B cell (primary cell): ENCODE data around the gene ATP2B3. TPM values are rescaled to one million over a fixed set of nuclear protein-coding genes. Genes with fewer than 3 reads are reported as not detected.

Experiments
- ATAC-seq: fragments of 200-7000 bp; cut with Tn5 transposase; one replicate; pipeline ENCODE4 v1.10.0; 2021; ENCODE audit warnings: low read depth, mild to moderate bottlenecking, moderate number of reproducible peaks, moderate library complexity
- CTCF ChIA-PET: fragments of 350-600 bp; sonication (Branson Sonifier 250); formaldehyde crosslinking; loops from one replicate; lab custom pipeline; 2021; ENCODE audit warnings: antibody characterized with exemption, inconsistent platforms; lab: Charles Lee
- POLR2A ChIA-PET: fragments of 350-600 bp; sonication (Branson Sonifier 250); formaldehyde crosslinking; loops from one replicate; lab custom pipeline; 2021; ENCODE audit warnings: antibody characterized with exemption; lab: Charles Lee
- DNase-seq: peaks from one replicate; pipeline ENCODE4 v3.0.0; 2013
- H2AFZ ChIP-seq: 2 replicates; pipeline ENCODE4 v1.6.1; 2012; ENCODE audit warnings: mild to moderate bottlenecking, low read depth, low read length; ENCODE audit not compliant: insufficient read depth, poor library complexity, severe bottlenecking
- H3K27ac ChIP-seq, 2 donors: 1 replicate in 1 of 2; 2 replicates in 1 of 2; pipeline ENCODE4 v1.5.1; 2012 to 2013; ENCODE audit warnings: low read length in 2 of 2, mild to moderate bottlenecking in 2 of 2, moderate library complexity in 1 of 2
- H3K27me3 ChIP-seq, 4 experiments: fragments of 200-600 bp in 1 of 4; sonication (generic) in 1 of 4; replicated peaks in 1 of 4; 1 replicate in 2 of 4; 2 replicates in 2 of 4; pipeline versions ENCODE4 v1.6.1 to v1.7.0; 2013 to 2016; ENCODE audit warnings: low read length in 3 of 4, mild to moderate bottlenecking in 2 of 4, mixed read lengths in 1 of 4, moderate library complexity in 1 of 4; ENCODE audit not compliant: insufficient read depth in 4 of 4, control insufficient read depth in 3 of 4; ENCODE audit errors: control extremely low read depth in 1 of 4
- H3K36me3 ChIP-seq, 2 experiments: replicated peaks in 1 of 2; 1 replicate in 1 of 2; 2 replicates in 1 of 2; pipeline versions ENCODE4 v1.6.1 to v1.7.1; 2013; ENCODE audit warnings: low read length in 1 of 2; ENCODE audit not compliant: insufficient read depth in 2 of 2, control insufficient read depth in 1 of 2; ENCODE audit errors: control extremely low read depth in 1 of 2, extremely low read depth in 1 of 2
- H3K4me1 ChIP-seq, 2 donors: fragments of 200-600 bp in 1 of 2; sonication (generic) in 1 of 2; 1 replicate in 1 of 2; 2 replicates in 1 of 2; pipeline versions ENCODE4 v1.5.1 to v1.6.1; 2013 to 2017; ENCODE audit warnings: low read length in 2 of 2; ENCODE audit not compliant: control insufficient read depth in 2 of 2, insufficient read depth in 2 of 2
- H3K4me2 ChIP-seq: replicated peaks from 2 replicates; pipeline ENCODE3; 2012; ENCODE audit warnings: mild to moderate bottlenecking, low read depth, low read length; ENCODE audit not compliant: poor library complexity, severe bottlenecking
- H3K4me3 ChIP-seq, 5 experiments: fragments of 200-600 bp in 1 of 5; sonication (generic) in 1 of 5; 1 replicate in 3 of 5; 2 replicates in 2 of 5; pipeline versions ENCODE4 v1.5.1 to v1.7.0; 2011 to 2016; ENCODE audit warnings: low read length in 4 of 5, mild to moderate bottlenecking in 4 of 5, low read depth in 2 of 5, control low read depth in 1 of 5, moderate library complexity in 1 of 5; ENCODE audit not compliant: insufficient read depth in 1 of 5; ENCODE audit errors: control extremely low read depth in 1 of 5, extremely low read depth in 1 of 5
- H3K79me2 ChIP-seq: fragments of 200-600 bp; sonication (generic); one replicate; pipeline ENCODE4 v1.6.0; 2016; ENCODE audit warnings: low read length; ENCODE audit not compliant: control insufficient read depth, insufficient read depth
- H3K9ac ChIP-seq: fragments of 200-600 bp; sonication (generic); 2 replicates; pipeline ENCODE4 v1.6.1; 2017; ENCODE audit warnings: mild to moderate bottlenecking, low read length, moderate library complexity
- H3K9me3 ChIP-seq, 3 donors: one replicate each; pipeline versions ENCODE4 v1.6.1 to v1.7.1; 2013; ENCODE audit warnings: low read length in 2 of 3; ENCODE audit not compliant: control insufficient read depth in 2 of 3, insufficient read depth in 1 of 3; ENCODE audit errors: control extremely low read depth in 1 of 3
- H4K20me1 ChIP-seq: 2 replicates; pipeline ENCODE4 v1.6.0; 2012; ENCODE audit warnings: mild to moderate bottlenecking, low read length; ENCODE audit not compliant: insufficient read depth, control insufficient read depth, poor library complexity, severe bottlenecking
- H3K27ac Mint-ChIP-seq: one replicate; pipeline ENCODE4 v1.8.0; 2021; ENCODE audit warnings: mixed read lengths
- H3K27me3 Mint-ChIP-seq: one replicate; pipeline ENCODE4 v1.8.0; 2021; ENCODE audit warnings: mixed read lengths
- H3K4me1 Mint-ChIP-seq: one replicate; pipeline ENCODE4 v1.8.0; 2021; ENCODE audit warnings: mixed read lengths
- H3K4me3 Mint-ChIP-seq: one replicate; pipeline ENCODE4 v1.8.0; 2021; ENCODE audit warnings: mixed read lengths
- H3K9me3 Mint-ChIP-seq: one replicate; pipeline ENCODE4 v1.8.0; 2022; ENCODE audit warnings: mixed read lengths; ENCODE audit not compliant: insufficient read depth
- CTCF ChIP-seq: fragments of 200-600 bp; IDR thresholded peaks from one replicate; pipeline ENCODE4 v1.8.0; 2022; ENCODE audit warnings: antibody characterized with exemption, mild to moderate bottlenecking
- EZH2 ChIP-seq: IDR thresholded peaks from 2 replicates; pipeline ENCODE4 v1.6.1; 2012; ENCODE audit warnings: borderline replicate concordance, low read depth, mild to moderate bottlenecking, moderate library complexity, low read length; ENCODE audit not compliant: insufficient read depth, poor library complexity, severe bottlenecking
- WGBS: methylation state at CpG from one replicate; pipeline ENCODE4 v1.1.5; 2013; ENCODE audit warnings: missing lambda C conversion rate; ENCODE audit not compliant: insufficient coverage; 5-methylcytosine and 5-hydroxymethylcytosine counted together
- intact Hi-C: fragments of 100-400 bp; cut with micrococcal nuclease; formaldehyde crosslinking; loops from one replicate; pipeline ENCODE4 v1.10.0; 2022
- polyA plus RNA-seq: library from polyadenylated mRNA; depleted of rRNA; stranded (reverse); fragments of >200 nt; gene quantifications from 2 replicates; pipeline ENCODE4 v1.2.3, GENCODE V29; 2012
- total RNA-seq, 2 donors: library from RNA; stranded (reverse); fragments of 120-200 nt in 1 of 2; gene quantifications; 1 replicate in 1 of 2; 2 replicates in 1 of 2; pipeline versions ENCODE4 v1.2.3 to v1.2.4, GENCODE V29; 2013 to 2022

ATP2B3 gene
- total and polyA plus RNA-seq, 2 donors (not counting 1 experiment from before 2014, with no cell fraction given): not detected

- Histone ChIP-seq H3K36me3 (no peaks in the 10 kb centered on the region), H3K4me3 (no peak overlapping the region), H3K9ac (no peak overlapping the region), H3K27me3 (no peaks in the 10 kb centered on the region), H4K20me1 (no peaks in the 10 kb centered on the region), H3K27ac (no peak overlapping the region), H3K9me3 (no peaks in the 10 kb centered on the region), H2AFZ (no peak overlapping the region), H3K79me2 (no peaks in the 10 kb centered on the region), H3K4me2 (no peak overlapping the region), H3K4me1 (peaks cover 0 to 10% of the 10 kb centered on the region in 2 donors)
- ATAC-seq: no peak
- POLR2A ChIA-PET: no interaction called here
- Mint-ChIP-seq H3K27me3 (no peaks in the 10 kb centered on the region), H3K4me3 (no peak overlapping the region), H3K27ac (no peak overlapping the region), H3K9me3 (no peaks in the 10 kb centered on the region), H3K4me1 (peaks cover 6% of the 10 kb centered on the region)
- CTCF ChIA-PET: no interaction called here
- no peak for DNase-seq
- TF ChIP-seq EZH2: no peak
- WGBS: 85% methylated on average over 4 of the region's 16 CpGs
- intact Hi-C loops: no loop called here
Measured at GRCh38 chrX:153476666-153477363, 40.6 kb upstream of the ATP2B3 start.

- no peaks in the 10 kb centered on the region for H3K9me3 Mint-ChIP-seq
- no peak overlapping the region for H3K4me3 Mint-ChIP-seq
- DNase-seq: no peak
- H2AFZ ChIP-seq: no peak overlapping the region
- no peaks in the 10 kb centered on the region for H3K79me2 ChIP-seq
- ChIA-PET CTCF (no interaction called here), POLR2A (no interaction called here)
- no peak overlapping the region for H3K4me2 ChIP-seq
- H3K27ac ChIP-seq: no peak overlapping the region
- no peak for TF ChIP-seq EZH2
- no peak for TF ChIP-seq CTCF
- intact Hi-C loops: no loop called here
- H4K20me1 ChIP-seq: no peaks in the 10 kb centered on the region
- peaks cover 6% of the 10 kb centered on the region for H3K4me1 Mint-ChIP-seq
- peaks cover 0 to 10% of the 10 kb centered on the region in 2 donors for H3K4me1 ChIP-seq
- H3K27me3 ChIP-seq: no peaks in the 10 kb centered on the region
- H3K27ac Mint-ChIP-seq: no peak overlapping the region
- no peak for ATAC-seq
- H3K9me3 ChIP-seq: no peaks in the 10 kb centered on the region
- no peaks in the 10 kb centered on the region for H3K27me3 Mint-ChIP-seq
- H3K36me3 ChIP-seq: no peaks in the 10 kb centered on the region
- no peak overlapping the region for H3K4me3 ChIP-seq
- 68% methylated on average over 6 of the region's 11 CpGs for WGBS
- no peak overlapping the region for H3K9ac ChIP-seq
Measured at GRCh38 chrX:153477364-153477857, 40.0 kb upstream of the ATP2B3 start.
